ENCODE measurements around the gene C6orf15. TPM values are rescaled to one million over a fixed set of nuclear protein-coding genes. Genes with fewer than 3 reads are reported as not detected.

Gene C6orf15
- total and polyA plus RNA-seq, 7 donors: not detected

GRCh38 chr6:31149827-31150447, 37.6 kb upstream of the C6orf15 start:
- H3K27me3 ChIP-seq: no peaks in the 10 kb centered on the region
- H3K9me3 ChIP-seq: no peaks in the 10 kb centered on the region
- TF ChIP-seq EP300 (IDR thresholded peaks at IDR 0.05) (no peak), CTCF (IDR thresholded peaks at IDR 0.05) (no peak), POLR2AphosphoS5 (IDR thresholded peaks at IDR 0.05) (no peak)
- H3K36me3 ChIP-seq: peaks cover 0 to 39% (median 2%) of the 10 kb centered on the region in 4 donors
- no peaks in the 10 kb centered on the region for H3K4me1 ChIP-seq
- no peak for DNase-seq
- intact Hi-C loops (cut with DNase I): no loop called here
- no peak overlapping the region for H3K4me3 ChIP-seq
- WGBS, 2 donors: 81 to 93% methylated on average over 6 of the region's 6 CpGs
- H3K27ac ChIP-seq: no peak overlapping the region

- peaks cover 0 to 21% (median 4%) of the 10 kb centered on the region in 4 donors for H3K36me3 ChIP-seq
- peaks cover 0 to 12% (median 4%) of the 10 kb centered on the region in 4 donors for H3K4me1 ChIP-seq
- intact Hi-C loops (cut with DNase I): no loop called here
- WGBS, 2 donors: 83 to 92% methylated on average over 10 of the region's 10 CpGs
- no peaks in the 10 kb centered on the region for H3K27me3 ChIP-seq
- DNase-seq: no peak
- no peak overlapping the region for H3K4me3 ChIP-seq
- H3K9me3 ChIP-seq: no peaks in the 10 kb centered on the region
- no peak overlapping the region for H3K27ac ChIP-seq
- TF ChIP-seq EP300 (IDR thresholded peaks at IDR 0.05) (no peak), POLR2A (IDR thresholded peaks at IDR 0.05) (no peak), POLR2AphosphoS5 (IDR thresholded peaks at IDR 0.05) (no peak), CTCF (IDR thresholded peaks at IDR 0.05) (no peak)
These were observed 33.0 kb upstream of the C6orf15 start for GRCh38 chr6:31145386-31145785.

GRCh38 chr6:31144970-31145340, 32.6 kb upstream of the C6orf15 start:
- WGBS, 2 donors: 15 to 70% methylated on average over 11 of the region's 11 CpGs
- H3K27ac ChIP-seq: no peak overlapping the region
- H3K9me3 ChIP-seq: no peaks in the 10 kb centered on the region
- intact Hi-C loops (cut with DNase I): no loop called here
- H3K4me1 ChIP-seq: peaks cover 0 to 12% (median 4%) of the 10 kb centered on the region in 4 donors
- no peak for TF ChIP-seq POLR2A (IDR thresholded peaks at IDR 0.05)
- H3K4me3 ChIP-seq: no peak overlapping the region
- H3K27me3 ChIP-seq: no peaks in the 10 kb centered on the region
- no peak for DNase-seq
- H3K36me3 ChIP-seq: peaks cover 0 to 17% (median 4%) of the 10 kb centered on the region in 4 donors

- peaks cover 0 to 12% (median 2%) of the 10 kb centered on the region in 4 donors for H3K36me3 ChIP-seq
- H3K9me3 ChIP-seq: no peaks in the 10 kb centered on the region
- intact Hi-C loops (cut with DNase I): no loop called here
- H3K4me1 ChIP-seq: peaks cover 0 to 14% (median 4%) of the 10 kb centered on the region in 4 donors
- H3K4me3 ChIP-seq: no peak overlapping the region
- no peaks in the 10 kb centered on the region for H3K27me3 ChIP-seq
- TF ChIP-seq POLR2A (IDR thresholded peaks at IDR 0.05): no peak
- no peak for TF ChIP-seq EP300 (IDR thresholded peaks at IDR 0.05)
- TF ChIP-seq POLR2AphosphoS5 (IDR thresholded peaks at IDR 0.05): no peak
- 23 to 69% methylated on average over 18 of the region's 18 CpGs for WGBS, 2 donors
- H3K27ac ChIP-seq: no peak overlapping the region
- DNase-seq: no peak
These were observed 32.1 kb upstream of the C6orf15 start for GRCh38 chr6:31144296-31144969.

GRCh38 chr6:31143148-31143547, 30.8 kb upstream of the C6orf15 start:
- 74 to 77% methylated on average over 11 of the region's 11 CpGs for WGBS, 2 donors

GRCh38 chr6:31142361-31142761, 30.0 kb upstream of the C6orf15 start:
- H3K36me3 ChIP-seq: peaks cover 0 to 9% (median 2%) of the 10 kb centered on the region in 4 donors
- peaks cover 0 to 23% (median 10%) of the 10 kb centered on the region in 4 donors for H3K4me1 ChIP-seq
- TF ChIP-seq POLR2A (IDR thresholded peaks at IDR 0.05) (no peak), POLR2AphosphoS5 (IDR thresholded peaks at IDR 0.05) (no peak), CTCF (IDR thresholded peaks at IDR 0.05) (no peak), EP300 (IDR thresholded peaks at IDR 0.05) (no peak)
- H3K27me3 ChIP-seq: no peaks in the 10 kb centered on the region
- 73 to 75% methylated on average over 2 of the region's 2 CpGs for WGBS, 2 donors
- no peaks in the 10 kb centered on the region for H3K9me3 ChIP-seq
- no peak for DNase-seq
- H3K27ac ChIP-seq: no peak overlapping the region
- intact Hi-C loops (cut with DNase I): no loop called here
- H3K4me3 ChIP-seq: no peak overlapping the region

More at GRCh38 chr6:31143148-31143547, 30.8 kb upstream of the C6orf15 start:
- H3K27me3 ChIP-seq: no peaks in the 10 kb centered on the region
- TF ChIP-seq EP300 (IDR thresholded peaks at IDR 0.05) (no peak), POLR2AphosphoS5 (IDR thresholded peaks at IDR 0.05) (peak in 1 of 4 donors; percentile 25)
- DNase-seq: peak; percentile 88
- H3K27ac ChIP-seq: peak overlapping the region; percentile 8 to 66 (median 36)
- H3K4me1 ChIP-seq: peaks cover 0 to 17% (median 4%) of the 10 kb centered on the region in 4 donors
- intact Hi-C loops (cut with DNase I): no loop called here
- no peak overlapping the region for H3K4me3 ChIP-seq
- H3K36me3 ChIP-seq: peaks cover 0 to 9% (median 2%) of the 10 kb centered on the region in 4 donors
- H3K9me3 ChIP-seq: no peaks in the 10 kb centered on the region

All from sigmoid colon (tissue), 7 donors.